ENCODE results near the gene HGFAC.

Gene HGFAC

GRCh38 chr4:3437998-3438846 is 3.5 kb upstream of the HGFAC start:
- no peak for TF ChIP-seq Cebpa-rat (IDR thresholded peaks at IDR 0.05)
- Histone ChIP-seq H3K9me3 (replicated peaks in 1 of 11) (no peaks in the 10 kb centered on the region), H3K27me3 (no peaks in the 10 kb centered on the region), H3K4me3 (no peak overlapping the region), H4K20me1 (peaks cover 0 to 51% (median 14%) of the 10 kb centered on the region in 11 experiments; a peak in 12 of 22 replicates), H3K9ac (0 out of 22 replicates have a peak overlapping the region, but pooled peaks of 1 of the 11 experiments have one; percentile 65), H3K4me2 (peak overlapping the region in 9 of 11 experiments; percentile 76 to 87 (median 82); a peak in 17 of 22 replicates), H3K4me1 (peaks cover 40 to 78% (median 73%) of the 10 kb centered on the region in 10 experiments), H3K27ac (peak overlapping the region in 3 of 11 experiments; percentile 29 to 69 (median 67); a peak in 6 of 22 replicates), H3K36me3 (peaks cover 0 to 14% (median 5%) of the 10 kb centered on the region in 11 experiments; a peak in 9 of 22 replicates)

DNA sequence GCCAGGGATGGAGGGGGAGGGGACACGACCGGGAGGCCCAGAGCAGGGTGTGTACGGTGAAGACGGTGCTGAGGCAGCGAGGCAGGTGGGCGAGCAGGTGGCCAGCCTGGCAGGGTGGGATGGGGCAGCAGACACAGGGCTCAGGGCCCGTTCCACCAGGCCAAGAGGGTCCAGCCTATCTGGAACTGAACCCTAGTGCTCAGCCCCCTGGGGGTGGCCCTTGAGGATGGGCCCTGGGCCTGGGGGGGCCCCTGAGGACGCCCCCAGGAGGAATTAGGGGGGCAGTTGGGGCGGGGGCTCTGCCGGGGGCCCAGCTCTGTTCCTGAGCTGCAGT is 3.0 kb upstream of the HGFAC start:
- H3K4me3 ChIP-seq, result no peak overlapping the region
- H3K4me2 ChIP-seq, result peak overlapping the region in 10 of 11 experiments; percentile 65 to 87 (median 81); a peak in 19 of 22 replicates
- peak overlapping the region in 1 of 11 experiments; percentile 29; a peak in 1 of 22 replicates for H3K27ac ChIP-seq
- no peaks in the 10 kb centered on the region for H3K9me3 ChIP-seq (replicated peaks in 1 of 11)
- no peak for TF ChIP-seq Cebpa-rat (IDR thresholded peaks at IDR 0.05)
- peaks cover 40 to 78% (median 70%) of the 10 kb centered on the region in 10 experiments for H3K4me1 ChIP-seq
- no peaks in the 10 kb centered on the region for H3K27me3 ChIP-seq
- peaks cover 0 to 8% (median 0%) of the 10 kb centered on the region in 11 experiments; a peak in 3 of 22 replicates for H3K36me3 ChIP-seq
- no peak overlapping the region for H3K9ac ChIP-seq
- H4K20me1 ChIP-seq, result peaks cover 0 to 48% (median 12%) of the 10 kb centered on the region in 11 experiments; a peak in 12 of 22 replicates

DNA sequence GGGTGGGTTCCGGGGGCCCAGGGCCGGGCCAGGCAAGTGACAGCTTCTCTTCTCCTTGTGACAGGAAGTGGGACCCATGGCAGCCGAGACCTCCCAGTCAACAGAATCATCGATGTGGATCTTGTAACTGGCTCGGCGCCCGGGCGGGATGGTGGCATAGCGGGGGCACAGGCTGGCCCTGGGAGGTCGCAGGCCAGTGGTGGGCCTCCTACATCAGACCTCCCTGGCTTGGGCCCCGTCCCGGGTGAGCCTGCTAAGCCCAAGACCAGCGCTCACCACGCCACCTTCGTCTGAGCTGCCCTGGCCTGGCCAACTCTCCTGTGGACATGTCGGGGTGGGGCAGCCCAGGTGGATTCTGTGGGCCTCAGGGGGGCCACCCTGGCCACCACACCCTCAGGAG is 2.4 kb upstream of the HGFAC start:
- Histone ChIP-seq H3K4me3 (no peak overlapping the region; a peak in 1 of 20 replicates), H3K4me2 (peak overlapping the region; percentile 55 to 87 (median 80)), H3K27me3 (no peaks in the 10 kb centered on the region), H3K4me1 (peaks cover 40 to 76% (median 67%) of the 10 kb centered on the region in 10 experiments), H3K36me3 (0 out of 22 replicates have a peak, but pooled peaks cover 0 to 5% (median 0%) of the 10 kb centered on the region in 11 experiments), H4K20me1 (peaks cover 0 to 48% (median 11%) of the 10 kb centered on the region in 11 experiments; a peak in 12 of 22 replicates), H3K27ac (peak overlapping the region in 8 of 11 experiments; percentile 17 to 59 (median 40); a peak in 11 of 22 replicates), H3K9me3 (replicated peaks in 1 of 11) (no peaks in the 10 kb centered on the region), H3K9ac (peak overlapping the region in 8 of 11 experiments; percentile 2 to 48 (median 25); a peak in 5 of 22 replicates)
- no peak for TF ChIP-seq Cebpa-rat (IDR thresholded peaks at IDR 0.05)

DNA sequence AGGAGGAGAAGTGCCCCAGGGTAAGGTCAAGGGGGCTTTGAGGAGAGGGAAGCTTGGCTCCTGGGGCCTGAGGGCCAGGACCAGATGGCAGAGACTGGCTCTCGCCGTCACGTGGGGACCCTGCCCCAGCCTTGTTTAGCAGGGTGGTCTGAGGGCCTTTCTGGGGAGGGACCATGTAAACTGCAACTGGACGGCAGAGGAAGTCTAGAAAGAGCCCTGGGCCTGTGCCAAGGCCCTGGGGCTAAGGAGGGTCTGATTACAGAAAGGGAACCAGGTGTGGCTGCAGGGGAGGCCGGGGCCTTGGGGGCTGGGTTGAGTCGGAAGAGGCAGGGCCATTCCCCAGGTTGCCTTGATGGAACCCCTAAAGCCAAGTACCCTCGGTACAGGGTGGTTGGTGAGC is 1.8 kb upstream of the HGFAC start:
- no peaks in the 10 kb centered on the region for H3K36me3 ChIP-seq
- peaks cover 40 to 70% (median 63%) of the 10 kb centered on the region in 10 experiments for H3K4me1 ChIP-seq
- peak overlapping the region in 8 of 11 experiments; percentile 17 to 59 (median 34); a peak in 9 of 22 replicates for H3K27ac ChIP-seq
- peak overlapping the region; percentile 55 to 87 (median 80); a peak in 20 of 22 replicates for H3K4me2 ChIP-seq
- peak overlapping the region in 5 of 11 experiments; percentile 2 to 34 (median 24); a peak in 3 of 22 replicates for H3K9ac ChIP-seq
- no peak for TF ChIP-seq Cebpa-rat (IDR thresholded peaks at IDR 0.05)
- peaks cover 0 to 42% (median 9%) of the 10 kb centered on the region in 11 experiments; a peak in 12 of 22 replicates for H4K20me1 ChIP-seq
- H3K9me3 ChIP-seq (replicated peaks in 1 of 11), result no peaks in the 10 kb centered on the region
- no peak overlapping the region for H3K4me3 ChIP-seq
- H3K27me3 ChIP-seq, result no peaks in the 10 kb centered on the region

- peak overlapping the region in 4 of 11 experiments; percentile 7 to 43 (median 33); a peak in 6 of 22 replicates for H3K4me2 ChIP-seq
These were observed 728 bp upstream of the HGFAC start for GRCh38 chr4:3440979-3441500.

DNA sequence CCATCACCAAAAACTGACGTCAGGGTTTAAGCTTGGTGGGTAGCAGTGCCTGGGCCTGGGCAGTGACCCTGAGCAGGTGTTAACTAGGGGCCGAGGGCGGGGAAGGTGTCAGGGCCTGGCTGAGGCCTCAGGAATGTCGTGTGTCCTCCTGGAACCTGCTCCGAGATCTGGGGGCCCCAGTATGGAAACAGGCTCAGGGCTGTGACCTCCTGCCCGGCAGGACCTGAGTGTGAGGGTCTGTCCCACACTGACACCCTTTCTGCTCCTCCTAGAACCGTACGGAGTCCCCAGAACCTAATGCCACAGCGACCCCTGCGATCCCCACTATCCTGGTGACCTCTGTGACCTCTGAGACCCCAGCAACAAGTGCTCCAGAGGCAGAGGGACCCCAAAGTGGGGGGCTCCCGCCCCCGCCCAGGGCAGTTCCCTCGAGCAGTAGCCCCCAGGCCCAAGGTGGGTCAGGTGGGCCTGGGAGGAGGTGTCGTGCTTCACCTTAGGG is 741 bp downstream of the HGFAC start:
- H4K20me1 ChIP-seq, result peaks cover 0 to 42% (median 1%) of the 10 kb centered on the region in 11 experiments; a peak in 11 of 22 replicates
- H3K9ac ChIP-seq, result no peak overlapping the region
- peaks cover 24 to 54% (median 45%) of the 10 kb centered on the region in 10 experiments for H3K4me1 ChIP-seq
- TF ChIP-seq Cebpa-rat (IDR thresholded peaks at IDR 0.05), result no peak
- H3K4me2 ChIP-seq, result peak overlapping the region in 2 of 11 experiments; percentile 3 to 38; a peak in 3 of 22 replicates
- H3K27ac ChIP-seq, result no peak overlapping the region
- no peaks in the 10 kb centered on the region for H3K36me3 ChIP-seq
- no peaks in the 10 kb centered on the region for H3K9me3 ChIP-seq (replicated peaks in 1 of 11)
- H3K27me3 ChIP-seq, result no peaks in the 10 kb centered on the region
- no peak overlapping the region for H3K4me3 ChIP-seq

More at GRCh38 chr4:3440979-3441500, 728 bp upstream of the HGFAC start:
- Histone ChIP-seq H3K9ac (no peak overlapping the region), H3K36me3 (no peaks in the 10 kb centered on the region), H3K27me3 (no peaks in the 10 kb centered on the region), H3K27ac (no peak overlapping the region), H4K20me1 (peaks cover 0 to 41% (median 9%) of the 10 kb centered on the region in 11 experiments; a peak in 11 of 22 replicates), H3K9me3 (replicated peaks in 1 of 11) (no peaks in the 10 kb centered on the region), H3K4me3 (no peak overlapping the region), H3K4me1 (peaks cover 39 to 60% (median 54%) of the 10 kb centered on the region in 10 experiments)
- TF ChIP-seq Cebpa-rat (IDR thresholded peaks at IDR 0.05), result no peak

DNA sequence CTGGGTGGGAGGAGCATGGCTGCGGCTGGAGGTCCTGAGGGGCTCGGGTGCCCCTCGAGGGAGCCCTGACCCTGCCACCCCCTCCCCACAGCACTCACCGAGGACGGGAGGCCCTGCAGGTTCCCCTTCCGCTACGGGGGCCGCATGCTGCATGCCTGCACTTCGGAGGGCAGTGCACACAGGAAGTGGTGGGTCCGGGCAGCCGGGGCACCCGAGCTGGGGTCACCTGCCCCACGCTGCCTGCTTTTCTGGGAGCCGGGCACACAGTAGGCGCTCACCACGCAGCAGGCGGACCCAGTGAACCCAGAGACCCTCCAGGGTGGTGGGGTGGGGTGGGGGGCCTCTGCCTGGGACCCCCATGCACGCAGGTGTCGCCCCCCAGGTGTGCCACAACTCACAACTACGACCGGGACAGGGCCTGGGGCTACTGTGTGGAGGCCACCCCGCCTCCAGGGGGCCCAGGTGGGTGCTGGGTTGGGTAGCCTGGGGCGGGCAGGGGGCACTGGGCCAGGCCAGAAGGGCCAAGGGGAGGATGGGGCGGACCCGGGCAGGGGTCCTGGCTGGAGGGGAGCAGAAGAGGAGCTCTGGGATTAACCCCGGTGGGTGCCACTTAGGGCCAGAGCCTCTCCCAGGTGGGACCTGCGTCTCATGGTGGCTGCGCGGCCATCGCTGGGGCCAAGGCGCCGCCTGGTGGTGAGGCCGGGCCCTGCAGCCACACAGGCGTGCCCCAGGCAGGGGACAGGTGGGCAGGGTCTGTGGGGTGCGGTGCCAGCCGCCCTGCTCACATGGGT is 1.4 kb downstream of the HGFAC start:
- H3K4me1 ChIP-seq, result peaks cover 19 to 55% (median 43%) of the 10 kb centered on the region in 10 experiments
- TF ChIP-seq Cebpa-rat (IDR thresholded peaks at IDR 0.05), result no peak
- H3K27me3 ChIP-seq, result peaks cover 0 to 2% (median 0%) of the 10 kb centered on the region in 11 experiments; a peak in 2 of 22 replicates
- no peak overlapping the region for H3K9ac ChIP-seq
- H3K36me3 ChIP-seq, result no peaks in the 10 kb centered on the region
- peak overlapping the region in 5 of 11 experiments; percentile 3 to 38 (median 7); a peak in 6 of 22 replicates for H3K4me2 ChIP-seq
- H4K20me1 ChIP-seq, result peaks cover 0 to 45% (median 0%) of the 10 kb centered on the region in 11 experiments; a peak in 8 of 22 replicates
- no peak overlapping the region for H3K27ac ChIP-seq
- no peak overlapping the region for H3K4me3 ChIP-seq
- H3K9me3 ChIP-seq (replicated peaks in 1 of 11), result no peaks in the 10 kb centered on the region

GRCh38 chr4:3443750-3444309 is 2.1 kb downstream of the HGFAC start:
- Histone ChIP-seq H3K4me3 (no peak overlapping the region), H3K27ac (no peak overlapping the region), H4K20me1 (peaks cover 0 to 43% (median 0%) of the 10 kb centered on the region in 11 experiments; a peak in 8 of 22 replicates), H3K4me2 (peak overlapping the region in 5 of 11 experiments; percentile 3 to 38 (median 7); a peak in 4 of 22 replicates), H3K36me3 (no peaks in the 10 kb centered on the region), H3K9ac (no peak overlapping the region), H3K27me3 (peaks cover 0 to 8% (median 0%) of the 10 kb centered on the region in 11 experiments; a peak in 7 of 22 replicates), H3K9me3 (replicated peaks in 1 of 11) (no peaks in the 10 kb centered on the region), H3K4me1 (peaks cover 19 to 56% (median 43%) of the 10 kb centered on the region in 10 experiments)
- no peak for TF ChIP-seq Cebpa-rat (IDR thresholded peaks at IDR 0.05)

Data from BLaER1 treated with 17β-estradiol and CSF1 and Interleukin-3, amounts not matched to agents 10 nM and 100 nM (cell line).